ENCODE results near the gene CBLC.
"Not testable (repeated sequence)": the region's sequence is repeated elsewhere in the genome, so short reads cannot be mapped to it uniquely, and the experiment has no call there.

Gene CBLC

GRCh38 chr19:44775676-44776240, 1.9 kb upstream of the CBLC start:
- DNase-seq (ENCODE audit: low read depth): no peak
- no peak for TF ChIP-seq CTCF (IDR thresholded peaks at IDR 0.05; ENCODE audit: control insufficient read depth, extremely low read depth, insufficient read depth)
- H3K4me3 ChIP-seq (ENCODE audit: low read depth, low read length): no peak overlapping the region

GRCh38 chr19:44776402-44777096, 1.1 kb upstream of the CBLC start:
- H3K4me3 ChIP-seq (ENCODE audit: low read depth, low read length): no peak overlapping the region
- no peak for TF ChIP-seq CTCF (IDR thresholded peaks at IDR 0.05; ENCODE audit: control insufficient read depth, extremely low read depth, insufficient read depth)
- no peak for DNase-seq (ENCODE audit: low read depth)

- no peak for TF ChIP-seq CTCF (IDR thresholded peaks at IDR 0.05; ENCODE audit: control insufficient read depth, extremely low read depth, insufficient read depth)
- DNase-seq (ENCODE audit: low read depth): no peak
- H3K4me3 ChIP-seq (ENCODE audit: low read depth, low read length): no peak overlapping the region
Observed at GRCh38 chr19:44779150-44779549, 1.5 kb downstream of the CBLC start.

GRCh38 chr19:44781694-44782093, 4.0 kb downstream of the CBLC start:
- DNase-seq (ENCODE audit: low read depth); H3K4me3 ChIP-seq (ENCODE audit: low read depth, low read length): not testable (repeated sequence)

GRCh38 chr19:44782729-44783128, 5.0 kb downstream of the CBLC start:
- TF ChIP-seq CTCF (IDR thresholded peaks at IDR 0.05; ENCODE audit: control insufficient read depth, extremely low read depth, insufficient read depth): no peak
- no peak overlapping the region for H3K4me3 ChIP-seq (ENCODE audit: low read depth, low read length)
- DNase-seq (ENCODE audit: low read depth): no peak

GRCh38 chr19:44783545-44783944, 5.9 kb downstream of the CBLC start:
- no peak for DNase-seq (ENCODE audit: low read depth)
- TF ChIP-seq CTCF (IDR thresholded peaks at IDR 0.05; ENCODE audit: control insufficient read depth, extremely low read depth, insufficient read depth): no peak
- H3K4me3 ChIP-seq (ENCODE audit: low read depth, low read length): no peak overlapping the region

- TF ChIP-seq CTCF (IDR thresholded peaks at IDR 0.05; ENCODE audit: control insufficient read depth, extremely low read depth, insufficient read depth): no peak
- no peak overlapping the region for H3K4me3 ChIP-seq (ENCODE audit: low read depth, low read length)
- no peak for DNase-seq (ENCODE audit: low read depth)
Observed at GRCh38 chr19:44785271-44785670, 7.6 kb downstream of the CBLC start.

All from LNCaP clone FGC (cell line).